ENCODE data around the gene TREX2. TPM values are rescaled to one million over a fixed set of nuclear protein-coding genes. Genes with fewer than 3 reads are reported as not detected.

The TREX2 gene
- total RNA-seq, 2 donors from 2014 or later = 2.5 TPM

DNA sequence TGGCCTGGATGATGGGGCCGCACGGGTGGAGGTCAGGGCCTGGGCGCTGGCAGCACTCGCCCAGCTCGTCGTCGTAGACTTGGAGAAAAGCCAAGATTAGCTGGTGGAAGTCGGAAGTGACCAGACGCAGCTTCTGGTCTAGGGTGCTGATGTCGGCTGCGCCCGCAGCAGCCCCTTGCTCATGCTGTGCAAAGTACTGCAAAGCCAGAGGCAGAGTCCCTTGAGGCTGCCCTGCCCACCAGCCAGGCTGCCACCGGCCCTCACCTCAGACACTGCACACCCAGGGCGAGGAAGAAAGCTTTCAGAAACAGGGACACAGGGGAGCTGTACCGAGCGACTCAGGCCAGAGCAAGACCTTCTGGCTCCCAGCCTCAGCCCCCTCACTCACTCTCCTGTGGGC lies 9.7 kb upstream of the TREX2 start:
- no peak overlapping the region for H3K4me3 Mint-ChIP-seq
- H3K27ac Mint-ChIP-seq = no peak overlapping the region
- peaks cover 54% of the 10 kb centered on the region for H3K36me3 Mint-ChIP-seq (ENCODE audit: low read depth)
- no peak for ATAC-seq (replicated peaks)
- no peaks in the 10 kb centered on the region for H3K4me1 Mint-ChIP-seq
- no peaks in the 10 kb centered on the region for H3K9me3 Mint-ChIP-seq
- H3K27me3 Mint-ChIP-seq = no peaks in the 10 kb centered on the region

DNA sequence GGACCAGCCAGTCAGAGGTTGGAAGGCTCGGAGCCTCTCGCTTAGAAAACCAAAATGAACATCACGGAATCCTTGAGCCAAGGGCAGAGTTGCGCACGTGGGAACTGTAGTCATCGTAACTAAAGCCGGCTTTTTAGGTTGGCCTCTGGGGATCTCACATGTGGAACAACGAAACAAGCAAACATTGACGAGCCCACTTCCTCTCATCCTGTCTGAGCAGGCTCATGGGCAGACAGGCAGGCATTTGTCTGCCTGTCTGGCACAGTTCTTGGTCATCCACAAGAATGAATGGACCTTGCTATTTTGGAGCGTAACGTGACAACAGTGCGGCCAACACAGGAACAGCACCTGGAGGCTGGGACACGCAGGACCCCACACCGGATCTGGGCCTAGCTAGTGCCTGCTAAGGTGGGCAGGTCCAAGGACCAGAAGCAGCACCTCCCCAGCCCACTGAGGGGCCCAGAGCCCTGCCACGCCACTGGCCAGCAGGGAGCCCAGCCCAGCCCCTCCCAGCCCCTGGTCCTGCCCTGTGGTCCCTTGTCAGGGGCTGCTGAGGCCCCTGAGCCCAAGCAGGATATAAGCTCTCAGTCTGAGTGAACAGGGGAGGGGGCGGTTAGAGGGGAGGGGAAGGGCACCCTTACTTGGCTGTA lies 9.2 kb upstream of the TREX2 start:
- no peak for ATAC-seq (replicated peaks)
- H3K9me3 Mint-ChIP-seq = no peaks in the 10 kb centered on the region
- no peaks in the 10 kb centered on the region for H3K27me3 Mint-ChIP-seq
- peaks cover 49% of the 10 kb centered on the region for H3K36me3 Mint-ChIP-seq (ENCODE audit: low read depth)
- H3K27ac Mint-ChIP-seq = no peak overlapping the region
- no peak overlapping the region for H3K4me3 Mint-ChIP-seq
- no peaks in the 10 kb centered on the region for H3K4me1 Mint-ChIP-seq

DNA sequence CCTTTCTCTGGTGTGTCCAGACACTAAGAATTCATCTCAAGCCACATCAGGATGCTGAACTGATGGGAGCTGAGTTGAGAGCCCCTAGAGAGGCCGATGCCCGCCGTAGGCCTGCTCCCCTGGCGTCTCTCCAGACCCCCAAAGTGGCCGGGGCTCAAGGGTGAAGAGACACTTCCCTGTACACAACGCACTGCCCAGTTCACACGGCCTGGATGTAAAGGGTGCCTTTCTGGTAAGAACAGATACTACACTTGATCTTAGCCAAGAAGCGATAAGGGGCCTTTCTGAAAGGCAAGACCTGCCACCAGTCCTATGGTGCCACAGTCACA lies 5.1 kb upstream of the TREX2 start:
- no peaks in the 10 kb centered on the region for H3K9me3 Mint-ChIP-seq
- peaks cover 28% of the 10 kb centered on the region for H3K36me3 Mint-ChIP-seq (ENCODE audit: low read depth)
- no peaks in the 10 kb centered on the region for H3K27me3 Mint-ChIP-seq
- no peak for ATAC-seq (replicated peaks)
- no peak overlapping the region for H3K4me3 Mint-ChIP-seq
- no peak overlapping the region for H3K27ac Mint-ChIP-seq
- H3K4me1 Mint-ChIP-seq = no peaks in the 10 kb centered on the region

DNA sequence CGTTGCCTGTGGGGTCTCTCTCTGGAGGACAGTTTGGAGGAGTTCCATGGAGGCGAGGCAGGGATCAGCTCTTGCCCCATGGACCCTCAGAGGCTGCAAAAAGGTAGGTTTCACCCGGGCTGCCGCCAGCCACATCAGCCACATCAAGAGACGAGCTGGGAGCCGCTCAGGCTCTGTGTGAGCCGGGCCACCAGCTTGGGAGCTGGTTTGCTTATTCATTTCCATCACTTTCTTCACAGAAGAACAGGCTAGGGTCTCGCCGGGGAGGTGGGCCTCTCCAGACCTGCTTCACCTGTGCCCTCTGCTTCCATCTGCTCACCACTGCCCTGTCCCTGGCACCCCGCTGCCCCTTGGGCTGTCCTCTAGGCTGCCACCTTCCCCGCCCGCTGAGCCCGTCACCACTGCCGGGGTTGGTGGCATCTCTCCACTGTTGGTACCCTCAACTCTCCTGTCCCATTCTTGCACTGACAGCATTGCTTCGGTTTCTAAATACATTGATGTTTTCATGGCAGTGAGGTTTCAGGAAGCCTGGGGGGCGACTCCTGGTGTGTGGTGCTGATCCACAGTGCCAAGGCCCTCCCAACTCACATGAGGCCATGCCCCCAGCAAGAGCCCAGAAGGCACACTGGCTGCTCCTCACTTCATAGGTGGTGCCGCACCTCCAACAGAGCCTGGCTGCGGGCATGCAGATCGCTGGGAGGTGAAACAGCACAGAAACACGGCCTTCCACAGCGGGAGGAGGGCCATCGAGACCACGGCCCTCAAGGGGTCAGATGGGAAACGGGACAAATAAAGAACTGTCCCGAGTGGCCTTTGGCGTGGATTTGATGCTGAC lies 4.5 kb upstream of the TREX2 start:
- no peak overlapping the region for H3K27ac Mint-ChIP-seq
- no peak for ATAC-seq (replicated peaks)
- H3K36me3 Mint-ChIP-seq (ENCODE audit: low read depth) = peaks cover 28% of the 10 kb centered on the region
- H3K9me3 Mint-ChIP-seq = no peaks in the 10 kb centered on the region
- no peaks in the 10 kb centered on the region for H3K27me3 Mint-ChIP-seq
- H3K4me3 Mint-ChIP-seq = no peak overlapping the region
- no peaks in the 10 kb centered on the region for H3K4me1 Mint-ChIP-seq

DNA sequence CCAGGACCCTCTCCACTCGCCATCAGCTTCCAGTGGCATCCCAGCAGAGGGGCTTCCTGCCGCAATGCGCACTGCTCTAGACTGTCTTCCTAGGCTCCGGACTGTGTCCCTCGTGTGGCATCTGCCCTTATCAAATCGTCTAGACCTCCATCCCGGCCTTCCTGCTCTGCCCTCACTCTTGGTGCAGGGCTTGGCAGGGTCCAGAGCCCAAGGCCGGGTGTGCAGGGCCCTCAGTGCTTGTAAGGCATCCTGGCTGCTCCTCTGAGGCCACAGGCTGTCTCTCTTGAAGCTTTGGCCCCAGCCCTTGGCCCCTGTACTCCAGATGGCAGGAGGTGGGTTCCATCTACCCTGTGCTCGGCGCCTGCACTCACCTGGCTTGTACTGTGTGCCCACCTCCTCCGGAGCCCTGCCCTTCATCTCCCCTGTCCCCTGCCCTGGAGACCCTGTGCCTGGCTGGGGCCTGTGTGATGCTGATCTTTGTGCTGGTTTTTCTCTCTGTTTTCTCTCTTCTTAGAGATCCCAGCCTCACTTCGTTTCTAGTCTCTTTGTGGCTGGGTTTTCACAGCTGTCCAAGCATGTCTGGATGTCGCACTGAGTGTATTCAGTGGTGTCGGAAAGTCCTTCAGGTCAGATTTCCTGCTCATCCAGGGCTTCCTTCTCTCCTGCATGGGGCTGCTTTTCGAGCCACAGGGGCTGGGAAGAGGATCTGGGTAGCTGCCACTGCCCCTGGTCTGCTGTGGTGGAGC lies 3.7 kb upstream of the TREX2 start:
- no peaks in the 10 kb centered on the region for H3K4me1 Mint-ChIP-seq
- no peak for ATAC-seq (replicated peaks)
- no peaks in the 10 kb centered on the region for H3K27me3 Mint-ChIP-seq
- no peaks in the 10 kb centered on the region for H3K9me3 Mint-ChIP-seq
- H3K27ac Mint-ChIP-seq = no peak overlapping the region
- H3K36me3 Mint-ChIP-seq (ENCODE audit: low read depth) = peaks cover 28% of the 10 kb centered on the region
- H3K4me3 Mint-ChIP-seq = no peak overlapping the region

DNA sequence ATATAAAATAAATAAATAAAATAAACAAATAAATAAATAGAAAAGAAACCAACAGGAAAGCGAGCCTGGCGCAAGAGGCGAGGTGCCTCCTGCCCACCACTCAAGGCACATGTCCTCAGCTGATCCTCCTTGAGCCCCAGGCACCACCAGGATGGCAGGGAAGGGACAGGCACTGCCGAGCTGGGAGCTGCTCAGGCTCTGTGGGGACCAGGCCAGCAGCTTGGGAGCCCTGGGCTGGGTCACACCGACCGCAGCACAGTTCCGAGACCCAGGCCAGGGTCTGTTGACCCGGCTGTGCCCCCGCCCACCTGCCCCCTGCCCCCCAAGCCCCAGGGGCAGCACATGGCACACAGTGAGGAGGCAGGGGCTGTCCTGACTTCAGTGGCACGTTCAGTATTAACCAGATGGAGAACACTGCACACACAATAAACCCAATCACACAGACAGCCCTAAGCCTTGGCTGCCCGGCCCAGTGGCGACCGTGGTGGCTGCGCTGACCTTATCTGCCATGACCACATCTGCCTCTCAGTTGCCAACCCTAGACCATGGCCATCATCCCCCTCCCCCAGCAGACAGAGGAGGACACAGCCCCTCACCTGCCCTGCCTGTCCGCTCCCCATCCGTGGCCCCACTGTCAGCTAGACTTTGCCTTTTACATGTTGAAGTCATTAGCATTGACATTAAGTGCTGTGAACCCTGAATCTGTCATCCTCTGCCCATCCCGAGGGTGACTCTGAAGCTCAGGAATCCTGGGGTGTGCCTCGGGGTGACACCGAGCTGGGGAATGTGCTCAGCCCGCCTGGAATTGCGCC lies 2.9 kb upstream of the TREX2 start:
- H3K4me1 Mint-ChIP-seq = no peaks in the 10 kb centered on the region
- peaks cover 26% of the 10 kb centered on the region for H3K36me3 Mint-ChIP-seq (ENCODE audit: low read depth)
- H3K9me3 Mint-ChIP-seq = no peaks in the 10 kb centered on the region
- no peaks in the 10 kb centered on the region for H3K27me3 Mint-ChIP-seq
- H3K4me3 Mint-ChIP-seq = no peak overlapping the region
- ATAC-seq (replicated peaks) = no peak
- H3K27ac Mint-ChIP-seq = no peak overlapping the region

DNA sequence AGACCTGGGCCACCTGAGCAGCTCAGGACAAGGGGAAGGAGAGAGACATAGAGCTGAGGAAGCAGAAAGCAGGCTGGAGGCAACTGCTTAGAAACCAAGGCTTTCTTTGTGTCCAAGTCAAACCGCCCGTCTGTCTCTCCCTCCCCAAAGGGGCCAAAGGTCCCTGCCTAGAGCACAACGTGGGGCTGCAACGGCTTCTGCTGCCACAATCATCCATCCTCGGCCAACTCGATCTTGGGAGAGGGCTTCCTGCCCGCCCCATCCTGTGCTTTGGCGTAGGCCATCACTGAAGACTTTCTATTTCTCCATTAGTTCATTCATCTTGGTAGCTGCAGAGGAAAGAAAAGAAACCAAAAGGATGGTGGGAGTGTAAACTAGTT lies 1.7 kb upstream of the TREX2 start:
- Mint-ChIP-seq H3K4me1 (no peaks in the 10 kb centered on the region), H3K36me3 (ENCODE audit: low read depth) (peaks cover 16% of the 10 kb centered on the region), H3K27me3 (no peaks in the 10 kb centered on the region), H3K9me3 (no peaks in the 10 kb centered on the region), H3K4me3 (no peak overlapping the region), H3K27ac (no peak overlapping the region)
- no peak for ATAC-seq (replicated peaks)

DNA sequence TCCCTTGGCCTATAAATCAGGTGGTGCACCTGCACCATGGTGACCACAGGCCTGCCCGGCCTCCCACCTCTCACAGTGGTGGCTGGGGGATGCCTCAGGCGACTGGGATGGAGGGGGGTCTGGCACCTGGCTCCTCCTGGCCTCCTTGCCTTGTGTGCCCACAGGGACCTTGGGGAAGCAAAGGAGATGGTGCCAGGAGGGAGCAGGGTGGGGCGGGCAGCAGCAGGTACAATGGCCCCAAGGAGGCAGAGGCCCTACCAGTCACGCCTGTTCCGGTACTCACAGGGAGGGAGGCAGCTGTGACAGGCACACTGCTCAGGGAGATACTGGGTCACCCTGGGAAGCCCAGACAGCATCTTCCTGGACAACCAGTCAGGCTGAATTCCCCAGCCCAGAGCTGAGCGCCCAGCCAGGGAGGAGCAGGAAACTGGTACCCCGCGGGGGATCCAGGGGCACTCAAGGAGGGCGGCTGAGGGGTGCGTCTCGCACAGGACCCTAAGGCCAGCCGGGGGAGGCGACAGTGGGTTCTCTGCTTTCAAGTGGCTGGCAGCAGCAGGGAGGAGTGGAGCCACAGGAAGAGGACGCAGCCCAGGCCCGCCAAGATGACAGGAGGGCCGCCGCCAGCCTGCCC lies 1.2 kb upstream of the TREX2 start:
- peaks cover 12% of the 10 kb centered on the region for H3K36me3 Mint-ChIP-seq (ENCODE audit: low read depth)
- no peaks in the 10 kb centered on the region for H3K9me3 Mint-ChIP-seq
- no peak overlapping the region for H3K27ac Mint-ChIP-seq
- no peak for ATAC-seq (replicated peaks)
- H3K27me3 Mint-ChIP-seq = no peaks in the 10 kb centered on the region
- no peaks in the 10 kb centered on the region for H3K4me1 Mint-ChIP-seq
- no peak overlapping the region for H3K4me3 Mint-ChIP-seq

DNA sequence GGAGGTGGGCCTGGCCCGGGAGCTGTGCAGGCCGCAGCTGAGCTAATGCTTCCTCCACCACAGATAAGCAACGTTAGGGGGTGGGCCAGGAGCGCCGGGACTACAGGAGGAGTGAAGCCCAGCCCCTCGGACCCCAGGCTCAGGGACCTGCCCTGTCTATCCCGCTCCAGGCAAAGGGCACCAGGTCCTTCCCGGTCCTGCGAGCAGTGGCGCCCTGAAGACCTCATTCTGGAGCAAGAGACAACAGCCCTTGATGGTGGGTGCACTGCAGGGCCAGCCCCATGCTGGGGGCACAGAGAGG lies 730 bp upstream of the TREX2 start:
- no peak overlapping the region for H3K4me3 Mint-ChIP-seq
- no peak overlapping the region for H3K27ac Mint-ChIP-seq
- no peaks in the 10 kb centered on the region for H3K4me1 Mint-ChIP-seq
- no peaks in the 10 kb centered on the region for H3K27me3 Mint-ChIP-seq
- peaks cover 8% of the 10 kb centered on the region for H3K36me3 Mint-ChIP-seq (ENCODE audit: low read depth)
- ATAC-seq (replicated peaks) = no peak
- no peaks in the 10 kb centered on the region for H3K9me3 Mint-ChIP-seq

DNA sequence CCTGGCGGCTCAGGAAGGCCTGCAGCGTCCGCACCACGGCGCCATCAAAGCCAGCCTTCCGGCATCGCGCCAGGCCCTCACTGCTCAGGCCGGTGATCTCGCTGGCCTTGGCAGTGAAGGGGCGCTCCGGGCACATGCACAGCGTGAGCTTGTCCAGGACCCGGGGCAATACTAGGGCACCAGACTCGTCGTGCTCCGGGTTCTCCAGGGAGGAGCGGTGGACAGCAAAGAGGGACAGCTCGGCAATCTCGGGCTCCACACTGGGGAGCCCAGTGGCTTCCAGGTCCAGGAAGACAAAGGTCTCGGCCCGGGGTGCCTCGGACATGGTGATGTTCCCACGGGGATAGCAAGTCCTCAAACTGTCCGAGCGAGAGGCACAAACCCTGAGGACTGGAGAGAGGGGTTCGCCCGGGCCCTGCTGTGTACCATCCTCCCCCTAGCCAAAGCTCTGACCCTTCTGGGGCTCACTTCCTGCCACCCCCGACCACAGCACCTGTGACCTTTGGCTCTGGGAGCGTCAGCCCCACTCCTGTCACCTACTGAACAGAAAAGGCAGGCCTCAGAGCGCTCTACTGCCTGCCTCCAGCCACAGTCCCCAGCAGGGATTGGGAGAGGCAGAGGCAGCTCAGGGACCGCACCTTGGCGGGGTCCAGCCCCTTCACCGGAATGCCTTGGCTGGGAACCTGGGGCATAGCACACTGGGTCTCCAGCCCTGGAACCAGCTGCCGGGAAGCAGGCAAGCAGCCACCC lies 575 bp downstream of the TREX2 start:
- Mint-ChIP-seq H3K9me3 (no peaks in the 10 kb centered on the region), H3K36me3 (ENCODE audit: low read depth) (no peaks in the 10 kb centered on the region), H3K27me3 (no peaks in the 10 kb centered on the region), H3K4me3 (no peak overlapping the region), H3K4me1 (no peaks in the 10 kb centered on the region), H3K27ac (no peak overlapping the region)
- ATAC-seq (replicated peaks) = no peak

DNA sequence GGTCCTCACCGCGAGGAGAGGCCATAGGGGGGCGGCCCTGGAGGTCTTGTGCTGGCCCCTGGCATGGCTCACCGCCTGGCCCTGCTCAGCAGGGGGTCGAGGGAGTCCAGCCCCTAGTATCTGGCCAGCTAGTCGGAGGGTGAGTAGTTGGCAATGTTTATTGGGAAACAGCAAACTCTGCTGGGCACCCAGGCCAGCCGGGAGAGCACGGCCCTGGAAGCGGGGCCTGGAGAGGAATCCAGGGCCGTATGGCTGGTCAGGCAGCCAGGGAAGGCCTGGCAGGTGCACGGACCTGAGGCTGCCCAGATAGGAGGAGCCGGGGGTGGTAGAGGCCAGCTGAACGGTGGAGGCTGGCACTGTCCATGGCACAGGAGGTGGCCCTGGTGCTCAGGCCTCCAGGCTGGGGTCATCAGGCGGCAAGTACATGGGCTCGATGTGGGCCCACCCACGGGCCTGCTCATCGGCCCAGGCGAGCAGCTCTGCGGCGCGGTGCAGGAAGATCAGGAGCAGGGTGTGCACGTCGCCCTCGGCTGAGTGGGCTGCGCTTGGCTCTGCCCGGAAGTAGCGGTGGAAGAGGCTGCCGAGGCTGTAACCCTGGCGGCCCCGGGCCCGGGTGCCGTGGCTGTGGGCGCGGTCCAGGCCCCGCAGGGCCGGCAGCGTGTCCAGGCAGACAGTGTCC lies 1.4 kb downstream of the TREX2 start:
- H3K36me3 Mint-ChIP-seq (ENCODE audit: low read depth) = no peaks in the 10 kb centered on the region
- no peak overlapping the region for H3K4me3 Mint-ChIP-seq
- no peak for ATAC-seq (replicated peaks)
- H3K27me3 Mint-ChIP-seq = peaks cover 3% of the 10 kb centered on the region
- H3K4me1 Mint-ChIP-seq = no peaks in the 10 kb centered on the region
- no peak overlapping the region for H3K27ac Mint-ChIP-seq
- no peaks in the 10 kb centered on the region for H3K9me3 Mint-ChIP-seq

DNA sequence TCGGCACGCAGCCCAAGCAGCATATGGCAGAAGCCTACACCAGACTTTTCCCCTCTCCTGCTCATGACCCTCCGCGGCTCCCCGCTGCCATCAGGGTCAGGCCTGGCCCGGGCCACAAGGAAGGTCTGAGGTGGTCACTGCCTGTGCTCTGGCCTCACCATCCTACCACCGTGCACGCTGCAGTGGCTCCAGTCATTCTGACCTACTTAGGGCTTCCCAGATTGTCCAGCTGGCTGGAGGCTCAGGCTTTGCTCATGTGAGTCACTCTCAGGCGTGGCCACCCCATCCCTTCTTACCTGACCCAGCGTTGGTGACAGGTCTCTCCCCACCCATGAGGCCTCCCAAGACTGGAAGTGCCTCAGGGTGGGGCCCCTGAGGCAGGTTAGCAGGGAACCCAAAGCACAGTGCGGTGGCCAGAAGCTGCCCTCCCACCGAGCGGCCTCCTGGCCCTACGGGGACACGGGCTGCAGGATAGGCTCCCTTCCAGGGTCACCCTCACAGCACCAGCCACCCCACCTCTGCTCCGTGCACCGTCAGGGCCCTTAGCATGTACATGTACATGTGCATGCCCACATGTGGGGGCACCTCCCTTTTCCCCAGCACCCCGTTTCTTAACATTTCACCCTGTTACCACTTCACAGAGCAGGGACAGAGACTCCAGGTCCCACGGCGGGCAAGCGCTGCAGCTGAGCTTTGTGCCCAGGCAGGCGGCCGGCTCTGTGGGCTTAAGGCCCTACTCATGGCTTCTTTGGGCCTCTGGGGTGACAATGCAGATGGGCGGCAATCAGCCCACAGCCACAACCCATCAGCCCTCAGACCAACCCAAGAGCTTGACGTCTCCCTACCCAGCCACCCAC lies 2.2 kb downstream of the TREX2 start:
- Mint-ChIP-seq H3K27ac (no peak overlapping the region), H3K4me1 (no peaks in the 10 kb centered on the region)

DNA sequence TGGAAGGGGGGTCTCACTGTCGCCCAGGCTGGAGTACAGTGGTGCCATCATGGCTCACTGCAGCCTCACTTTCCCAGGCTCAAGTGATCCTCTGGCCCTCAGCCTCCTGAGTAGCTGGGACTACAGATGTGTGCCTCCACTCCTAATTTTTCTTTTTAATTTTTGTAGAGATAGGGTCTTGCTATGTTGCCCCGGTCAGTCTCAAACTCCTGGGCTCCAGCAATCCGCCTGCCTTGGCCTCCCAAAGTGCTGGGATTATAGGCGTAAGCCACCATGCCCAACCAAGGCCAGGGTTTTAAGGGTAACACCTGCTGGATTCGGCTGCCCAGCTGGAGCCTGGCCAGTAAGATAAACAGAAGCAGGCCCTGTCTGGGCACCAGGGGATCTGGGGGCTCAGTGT lies 3.4 kb downstream of the TREX2 start:
- no peak for ATAC-seq (replicated peaks)
- no peaks in the 10 kb centered on the region for H3K36me3 Mint-ChIP-seq (ENCODE audit: low read depth)
- no peak overlapping the region for H3K27ac Mint-ChIP-seq
- H3K4me3 Mint-ChIP-seq = no peak overlapping the region
- no peaks in the 10 kb centered on the region for H3K9me3 Mint-ChIP-seq
- H3K27me3 Mint-ChIP-seq = peaks cover 3% of the 10 kb centered on the region
- H3K4me1 Mint-ChIP-seq = no peaks in the 10 kb centered on the region

More for the DNA sequence above, 2.2 kb downstream of the TREX2 start:
- Mint-ChIP-seq H3K4me3 (no peak overlapping the region), H3K36me3 (ENCODE audit: low read depth) (no peaks in the 10 kb centered on the region), H3K27me3 (peaks cover 3% of the 10 kb centered on the region), H3K9me3 (no peaks in the 10 kb centered on the region)
- no peak for ATAC-seq (replicated peaks)
